GM12874 (cell line): Measurements from ENCODE around the gene AIFM2.

Experiments
- CTCF ChIP-seq: IDR thresholded peaks from 2 replicates; pipeline ENCODE4 v1.5.1; 2011; ENCODE audit warnings: low read depth, mild to moderate bottlenecking, control low read depth, low read length, moderate library complexity; ENCODE audit not compliant: insufficient read depth

Gene AIFM2

GRCh38 chr10:70169011-70169410 lies 36.4 kb upstream of the AIFM2 start:
- no peak for TF ChIP-seq CTCF

- no peak for TF ChIP-seq CTCF
These were observed 34.6 kb upstream of the AIFM2 start for GRCh38 chr10:70167246-70167645.

- no peak for TF ChIP-seq CTCF
These were observed 33.8 kb upstream of the AIFM2 start for GRCh38 chr10:70166394-70166793.

GRCh38 chr10:70164163-70164562 lies 31.5 kb upstream of the AIFM2 start:
- TF ChIP-seq CTCF, result no peak

- no peak for TF ChIP-seq CTCF
These were observed 30.8 kb upstream of the AIFM2 start for GRCh38 chr10:70163448-70163847.

GRCh38 chr10:70162892-70163201 lies 30.2 kb upstream of the AIFM2 start:
- no peak for TF ChIP-seq CTCF

- TF ChIP-seq CTCF, result no peak
These were observed 29.7 kb upstream of the AIFM2 start for GRCh38 chr10:70162151-70162891.
